GM12878 (cell line): Measurements from ENCODE around the gene SGTB. TPM values are rescaled to one million over a fixed set of nuclear protein-coding genes. Genes with fewer than 3 reads are reported as not detected.

Source experiments
- ATAC-seq: fragments of 200-7000 bp; cut with Tn5 transposase; 3 replicates; pipeline ENCODE4 v1.9.1; 2020; ENCODE audit warnings: mild to moderate bottlenecking, moderate library complexity
- BruUV-seq: library from RNA; stranded (reverse); fragments of 400-500 nt; replicated peaks from 2 replicates; lab custom pipeline; 2021; lab: Mats Ljungman, UMichigan
- CTCF ChIA-PET: fragments of 300-600 bp; sonication (Branson Sonifier 250); formaldehyde crosslinking; extraction: SDS; loops from one replicate; lab custom pipeline; 2021; ENCODE audit warnings: inconsistent platforms; lab: Yijun Ruan, JAX
- POLR2A ChIA-PET: fragments of 350-600 bp; formaldehyde crosslinking; extraction: SDS; loops from one replicate; lab custom pipeline; 2021; ENCODE audit warnings: inconsistent platforms; lab: Charles Lee
- RAD21 ChIA-PET: fragments of 300-600 bp; sonication (Branson Sonifier 250); formaldehyde crosslinking; loops from one replicate; lab custom pipeline; 2023; ENCODE audit warnings: antibody characterized with exemption; ENCODE audit not compliant: unreplicated experiment; lab: Charles Lee
- SMC1A ChIA-PET: fragments of 300-600 bp; sonication (Branson Sonifier 250); formaldehyde crosslinking; loops from one replicate; lab custom pipeline; 2023; ENCODE audit not compliant: unreplicated experiment, uncharacterized antibody; lab: Charles Lee
- DNase-seq: peaks from one replicate; pipeline ENCODE4 v3.0.0-alpha.2; 2011; ENCODE audit warnings: low read depth, low spot score
- FAIRE-seq: peaks from 3 replicates; lab custom pipeline; 2011; peaks lifted over from hg19 to GRCh38; lab: Jason Lieb, UNC
- H2AFZ ChIP-seq: 2 replicates; pipeline ENCODE4 v1.6.0; 2011; ENCODE audit warnings: low read depth, low read length, control low read depth; ENCODE audit not compliant: control insufficient read depth
- H3K27ac ChIP-seq: 2 replicates; pipeline ENCODE4 v1.5.1; 2011; ENCODE audit warnings: control low read depth; ENCODE audit not compliant: control insufficient read depth, insufficient read depth
- H3K27me3 ChIP-seq, 2 experiments: replicated peaks in 1 of 2; 2 replicates each; pipeline versions ENCODE4 v1.6.0 to v1.6.1; 2011; ENCODE audit warnings: low read length in 1 of 2; ENCODE audit not compliant: control insufficient read depth in 2 of 2, insufficient read depth in 2 of 2
- H3K36me3 ChIP-seq, 2 experiments: 2 replicates each; pipeline ENCODE4 v1.5.1; 2011; ENCODE audit warnings: low read length in 1 of 2; ENCODE audit not compliant: control insufficient read depth in 2 of 2, insufficient read depth in 2 of 2
- H3K4me1 ChIP-seq: 2 replicates; pipeline ENCODE4 v1.6.1; 2011; ENCODE audit warnings: mild to moderate bottlenecking, low read length, moderate library complexity, mixed read lengths; ENCODE audit not compliant: control insufficient read depth, insufficient read depth
- H3K4me2 ChIP-seq: 2 replicates; pipeline ENCODE4 v1.6.0; 2011; ENCODE audit warnings: control low read depth; ENCODE audit not compliant: control insufficient read depth, insufficient read depth
- H3K4me3 ChIP-seq: fragments of 200-600 bp; sonication (generic); 2 replicates; pipeline ENCODE4 v1.5.1; 2016
- H3K79me2 ChIP-seq: 2 replicates; pipeline ENCODE4 v1.6.0; 2011; ENCODE audit warnings: low read length; ENCODE audit not compliant: control insufficient read depth, insufficient read depth
- H3K9ac ChIP-seq: 2 replicates; pipeline ENCODE4 v1.8.0; 2011; ENCODE audit warnings: low read length, control low read depth, mixed read lengths; ENCODE audit not compliant: control insufficient read depth, insufficient read depth
- H3K9me3 ChIP-seq: replicated peaks from 3 replicates; pipeline ENCODE4 v1.5.1; 2011; ENCODE audit warnings: mild to moderate bottlenecking, low read length; ENCODE audit not compliant: control insufficient read depth, insufficient read depth
- H4K20me1 ChIP-seq: 2 replicates; pipeline ENCODE4 v1.6.0; 2011; ENCODE audit not compliant: control insufficient read depth, insufficient read depth
- ATF3 ChIP-seq: IDR thresholded peaks from 2 replicates; pipeline ENCODE4 v1.6.1; 2011; ENCODE audit warnings: low read depth, mild to moderate bottlenecking, low read length, moderate library complexity, borderline replicate concordance; ENCODE audit errors: extremely low read depth
- BHLHE40 ChIP-seq, 2 experiments: fragments of 450-650 bp in 1 of 2; IDR thresholded peaks; 2 replicates each; pipeline ENCODE4 v1.6.1; 2011 to 2017; ENCODE audit warnings: low read depth in 2 of 2, borderline replicate concordance in 1 of 2, improper control_type of control experiment in 1 of 2, low read length in 1 of 2, mild to moderate bottlenecking in 1 of 2
- HDGF ChIP-seq: fragments of 450-650 bp; IDR thresholded peaks from 2 replicates; pipeline ENCODE4 v1.6.1; 2016; ENCODE audit warnings: antibody characterized with exemption
- MEF2B ChIP-seq: fragments of 450-650 bp; IDR thresholded peaks from 2 replicates; pipeline ENCODE4 v1.6.1; 2018; ENCODE audit warnings: mild to moderate bottlenecking, moderate library complexity; ENCODE audit not compliant: partially characterized antibody, poor library complexity, severe bottlenecking
- NFYA ChIP-seq: IDR thresholded peaks from 2 replicates; pipeline ENCODE4 v1.6.1; 2011; ENCODE audit warnings: low read depth, mild to moderate bottlenecking, low read length, improper control_type of control experiment, borderline replicate concordance
- RCOR1 ChIP-seq: conservative IDR thresholded peaks from 2 replicates; pipeline ENCODE4 v1.6.1; 2012; ENCODE audit warnings: low read depth, low read length, improper control_type of control experiment
- SIN3A ChIP-seq: IDR thresholded peaks from 2 replicates; pipeline ENCODE4 v1.6.1; 2012; ENCODE audit warnings: low read depth, low read length, improper control_type of control experiment
- SMAD5 ChIP-seq: IDR thresholded peaks from 2 replicates; pipeline ENCODE4 v1.6.1; 2016; ENCODE audit warnings: antibody characterized with exemption, low read depth
- SREBF2 ChIP-seq: IDR thresholded peaks from 2 replicates; pipeline ENCODE4 v1.6.1; 2012; ENCODE audit warnings: mild to moderate bottlenecking, low read length
- STAT3 ChIP-seq: IDR thresholded peaks from 2 replicates; pipeline ENCODE4 v1.6.1; 2011; ENCODE audit warnings: low read depth, low read length, improper control_type of control experiment
- TAF1 ChIP-seq: IDR thresholded peaks from 2 replicates; pipeline ENCODE4 v1.6.1; 2011; ENCODE audit warnings: mild to moderate bottlenecking, low read depth, low read length, borderline replicate concordance
- WGBS: methylation state at CpG from one replicate; pipeline ENCODE4 v1.1.6; 2016; ENCODE audit warnings: low lambda C conversion rate; ENCODE audit not compliant: insufficient replicate concordance, insufficient coverage; ENCODE audit errors: missing lambda C conversion rate; 5-methylcytosine and 5-hydroxymethylcytosine counted together
- in situ Hi-C: fragments of 300-500 bp; cut with MboI; formaldehyde crosslinking; loops from 9 replicates; pipeline ENCODE4 v1.14.3; 2018; ENCODE audit warnings: mixed read lengths
- intact Hi-C: fragments of 100-400 bp; cut with micrococcal nuclease; formaldehyde crosslinking; loops from one replicate; pipeline ENCODE4 v1.14.2; 2022; ENCODE audit not compliant: unreplicated experiment
- polyA plus RNA-seq, 11 experiments: library from polyadenylated mRNA; depleted of rRNA in 4 of 11; unstranded in 6 of 11; stranded (reverse) in 5 of 11; fragments of >200 nt; fragmentation: Nextera tagmentation in 4 of 11; fragmentation: Illumina TruSeq in 1 of 11; extraction: Ambion mirVana in 4 of 11; extraction: Trizol in 1 of 11; gene quantifications; 1 replicate in 1 of 11; 2 replicates in 10 of 11; pipeline versions ENCODE4 v1.2.1 to v1.2.3, GENCODE V29; 2011 to 2016; ENCODE audit warnings: inconsistent platforms in 2 of 11, missing spikeins in 2 of 11, low read depth in 1 of 11
- total RNA-seq, 4 experiments: library from RNA; depleted of rRNA in 3 of 4; stranded (reverse); fragments of >200 nt in 3 of 4; fragmentation: Illumina TruSeq in 1 of 4; extraction: Trizol in 1 of 4; gene quantifications; 2 replicates each; pipeline versions ENCODE4 v1.2.1 to v1.2.3, GENCODE V29; 2013 to 2021
- TF ChIP-seq, protein P1 (sequence below): fragments of 450-650 bp; IDR thresholded peaks from 2 replicates; pipeline ENCODE4 v1.6.1; 2014; ENCODE audit warnings: mild to moderate bottlenecking
- TF ChIP-seq, protein P2 (sequence below): fragments of 450-650 bp; IDR thresholded peaks from 2 replicates; pipeline ENCODE4 v1.6.1; 2017; ENCODE audit warnings: mild to moderate bottlenecking, moderate library complexity
- TF ChIP-seq, protein P3 (sequence below): fragments of 450-650 bp; IDR thresholded peaks from 2 replicates; pipeline ENCODE4 v1.6.1; 2017; ENCODE audit warnings: low read depth, mild to moderate bottlenecking, moderate library complexity
- TF ChIP-seq, protein P4 (sequence below): IDR thresholded peaks from 2 replicates; pipeline ENCODE4 v1.6.1; 2012; ENCODE audit warnings: low read depth, low read length, improper control_type of control experiment

The SGTB gene
- total and polyA plus RNA-seq, 10 of the 15 experiments (the other 5 are each of a cell fraction or from before 2014, with no cell fraction given) = 1.0 to 7.8 (median 5.4) TPM

- Histone ChIP-seq H3K9ac (no peak overlapping the region), H3K36me3 (0 out of 4 replicates have a peak, but pooled peaks cover 0 to 2% of the 10 kb centered on the region in 2 experiments), H3K27ac (no peak overlapping the region), H3K27me3 (no peaks in the 10 kb centered on the region), H2AFZ (no peak overlapping the region)
- CTCF ChIA-PET = interaction anchor here (0.9 to 1.4 kb wide), 2 partner anchors 9 to 19 kb away, joined by 3 to 10 read pairs; no protein-coding TSS in a partner anchor
- WGBS = 79% methylated on average over 5 of the region's 5 CpGs
- POLR2A ChIA-PET = interaction anchor here (1.0 kb wide), 1 partner anchor 9 kb away, joined by 3 read pairs; no protein-coding TSS in a partner anchor
- intact Hi-C loops = no loop called here
- no TSS peak for BruUV-seq
- TF ChIP-seq HDGF (no peak), TAF1 (no peak), NFYA (no peak), RCOR1 (no peak), BHLHE40 (IDR thresholded peaks at IDR 0.05; ENCODE audit: borderline replicate concordance in 1 of 2, low read depth in 2 of 2, low read length in 1 of 2) (no peak), SREBF2 (no peak), SMAD5 (no peak), STAT3 (no peak), MEF2B (no peak), ATF3 (no peak), SIN3A (no peak)
- TF ChIP-seq, protein P1, sequence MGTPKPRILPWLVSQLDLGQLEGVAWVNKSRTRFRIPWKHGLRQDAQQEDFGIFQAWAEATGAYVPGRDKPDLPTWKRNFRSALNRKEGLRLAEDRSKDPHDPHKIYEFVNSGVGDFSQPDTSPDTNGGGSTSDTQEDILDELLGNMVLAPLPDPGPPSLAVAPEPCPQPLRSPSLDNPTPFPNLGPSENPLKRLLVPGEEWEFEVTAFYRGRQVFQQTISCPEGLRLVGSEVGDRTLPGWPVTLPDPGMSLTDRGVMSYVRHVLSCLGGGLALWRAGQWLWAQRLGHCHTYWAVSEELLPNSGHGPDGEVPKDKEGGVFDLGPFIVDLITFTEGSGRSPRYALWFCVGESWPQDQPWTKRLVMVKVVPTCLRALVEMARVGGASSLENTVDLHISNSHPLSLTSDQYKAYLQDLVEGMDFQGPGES = no peak
- TF ChIP-seq, protein P2, sequence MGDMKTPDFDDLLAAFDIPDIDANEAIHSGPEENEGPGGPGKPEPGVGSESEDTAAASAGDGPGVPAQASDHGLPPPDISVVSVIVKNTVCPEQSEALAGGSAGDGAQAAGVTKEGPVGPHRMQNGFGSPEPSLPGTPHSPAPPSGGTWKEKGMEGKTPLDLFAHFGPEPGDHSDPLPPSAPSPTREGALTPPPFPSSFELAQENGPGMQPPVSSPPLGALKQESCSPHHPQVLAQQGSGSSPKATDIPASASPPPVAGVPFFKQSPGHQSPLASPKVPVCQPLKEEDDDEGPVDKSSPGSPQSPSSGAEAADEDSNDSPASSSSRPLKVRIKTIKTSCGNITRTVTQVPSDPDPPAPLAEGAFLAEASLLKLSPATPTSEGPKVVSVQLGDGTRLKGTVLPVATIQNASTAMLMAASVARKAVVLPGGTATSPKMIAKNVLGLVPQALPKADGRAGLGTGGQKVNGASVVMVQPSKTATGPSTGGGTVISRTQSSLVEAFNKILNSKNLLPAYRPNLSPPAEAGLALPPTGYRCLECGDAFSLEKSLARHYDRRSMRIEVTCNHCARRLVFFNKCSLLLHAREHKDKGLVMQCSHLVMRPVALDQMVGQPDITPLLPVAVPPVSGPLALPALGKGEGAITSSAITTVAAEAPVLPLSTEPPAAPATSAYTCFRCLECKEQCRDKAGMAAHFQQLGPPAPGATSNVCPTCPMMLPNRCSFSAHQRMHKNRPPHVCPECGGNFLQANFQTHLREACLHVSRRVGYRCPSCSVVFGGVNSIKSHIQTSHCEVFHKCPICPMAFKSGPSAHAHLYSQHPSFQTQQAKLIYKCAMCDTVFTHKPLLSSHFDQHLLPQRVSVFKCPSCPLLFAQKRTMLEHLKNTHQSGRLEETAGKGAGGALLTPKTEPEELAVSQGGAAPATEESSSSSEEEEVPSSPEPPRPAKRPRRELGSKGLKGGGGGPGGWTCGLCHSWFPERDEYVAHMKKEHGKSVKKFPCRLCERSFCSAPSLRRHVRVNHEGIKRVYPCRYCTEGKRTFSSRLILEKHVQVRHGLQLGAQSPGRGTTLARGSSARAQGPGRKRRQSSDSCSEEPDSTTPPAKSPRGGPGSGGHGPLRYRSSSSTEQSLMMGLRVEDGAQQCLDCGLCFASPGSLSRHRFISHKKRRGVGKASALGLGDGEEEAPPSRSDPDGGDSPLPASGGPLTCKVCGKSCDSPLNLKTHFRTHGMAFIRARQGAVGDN = no peak
- TF ChIP-seq, protein P3, sequence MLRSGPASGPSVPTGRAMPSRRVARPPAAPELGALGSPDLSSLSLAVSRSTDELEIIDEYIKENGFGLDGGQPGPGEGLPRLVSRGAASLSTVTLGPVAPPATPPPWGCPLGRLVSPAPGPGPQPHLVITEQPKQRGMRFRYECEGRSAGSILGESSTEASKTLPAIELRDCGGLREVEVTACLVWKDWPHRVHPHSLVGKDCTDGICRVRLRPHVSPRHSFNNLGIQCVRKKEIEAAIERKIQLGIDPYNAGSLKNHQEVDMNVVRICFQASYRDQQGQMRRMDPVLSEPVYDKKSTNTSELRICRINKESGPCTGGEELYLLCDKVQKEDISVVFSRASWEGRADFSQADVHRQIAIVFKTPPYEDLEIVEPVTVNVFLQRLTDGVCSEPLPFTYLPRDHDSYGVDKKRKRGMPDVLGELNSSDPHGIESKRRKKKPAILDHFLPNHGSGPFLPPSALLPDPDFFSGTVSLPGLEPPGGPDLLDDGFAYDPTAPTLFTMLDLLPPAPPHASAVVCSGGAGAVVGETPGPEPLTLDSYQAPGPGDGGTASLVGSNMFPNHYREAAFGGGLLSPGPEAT = no peak
- TF ChIP-seq, protein P4, sequence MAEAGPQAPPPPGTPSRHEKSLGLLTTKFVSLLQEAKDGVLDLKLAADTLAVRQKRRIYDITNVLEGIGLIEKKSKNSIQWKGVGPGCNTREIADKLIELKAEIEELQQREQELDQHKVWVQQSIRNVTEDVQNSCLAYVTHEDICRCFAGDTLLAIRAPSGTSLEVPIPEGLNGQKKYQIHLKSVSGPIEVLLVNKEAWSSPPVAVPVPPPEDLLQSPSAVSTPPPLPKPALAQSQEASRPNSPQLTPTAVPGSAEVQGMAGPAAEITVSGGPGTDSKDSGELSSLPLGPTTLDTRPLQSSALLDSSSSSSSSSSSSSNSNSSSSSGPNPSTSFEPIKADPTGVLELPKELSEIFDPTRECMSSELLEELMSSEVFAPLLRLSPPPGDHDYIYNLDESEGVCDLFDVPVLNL = no peak
- TF ChIP-seq, all 136 proteins: peak for 0
- no peaks in the 10 kb centered on the region for H3K79me2 ChIP-seq
- no peak overlapping the region for H3K4me3 ChIP-seq
- in situ Hi-C loops = no loop called here
- SMC1A ChIA-PET = interaction anchor here (0.9 to 1.4 kb wide), 3 partner anchors 8 to 14 kb away, joined by 3 to 4 read pairs (median 4); no protein-coding TSS in a partner anchor
- no peak for FAIRE-seq
- no peaks in the 10 kb centered on the region for H3K9me3 ChIP-seq
- DNase-seq = no peak
- no peaks in the 10 kb centered on the region for H4K20me1 ChIP-seq
- no peak overlapping the region for H3K4me2 ChIP-seq
- RAD21 ChIA-PET = interaction anchor here (1.2 kb wide), 1 partner anchor 92 kb away, joined by 4 read pairs; no protein-coding TSS in a partner anchor
- no peak for ATAC-seq
- H3K4me1 ChIP-seq = no peaks in the 10 kb centered on the region
These were observed 70.8 kb downstream of the SGTB start for GRCh38 chr5:65651144-65651543.
